22Rv1 (cell line): ENCODE results near the gene CBLB.

Experiments
- H3K27ac ChIP-seq: fragments of 450-650 bp; 2 replicates; pipeline ENCODE4 v1.5.1; 2017
- ZFX ChIP-seq: fragments of 450-650 bp; IDR thresholded peaks from 2 replicates; pipeline ENCODE4 v1.6.1; 2017; ENCODE audit warnings: antibody characterized with exemption, borderline replicate concordance
- TF ChIP-seq, protein P1 (sequence below): fragments of 450-650 bp; IDR thresholded peaks from 2 replicates; pipeline ENCODE4 v1.5.1; 2017; ENCODE audit warnings: mild to moderate bottlenecking

CBLB gene

DNA sequence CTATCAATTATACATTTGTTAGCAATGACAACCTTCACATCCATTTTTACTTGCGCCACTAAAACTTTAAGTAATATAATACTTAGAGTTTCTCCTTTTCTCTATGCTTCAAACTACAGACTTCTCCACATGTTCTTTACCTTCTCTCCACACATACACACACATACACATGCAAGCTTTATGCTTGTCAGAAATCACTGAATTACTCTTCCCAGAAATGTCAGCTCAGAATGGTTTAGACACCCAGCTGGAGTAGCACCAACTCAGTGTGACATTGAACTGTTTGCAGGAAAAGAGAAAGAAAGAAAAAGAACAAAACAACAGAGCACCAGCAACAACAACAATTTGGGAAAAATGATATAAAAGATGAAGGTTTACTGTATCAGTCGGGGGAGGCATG, 20.9 kb downstream of the CBLB start:
- TF ChIP-seq, protein P1, sequence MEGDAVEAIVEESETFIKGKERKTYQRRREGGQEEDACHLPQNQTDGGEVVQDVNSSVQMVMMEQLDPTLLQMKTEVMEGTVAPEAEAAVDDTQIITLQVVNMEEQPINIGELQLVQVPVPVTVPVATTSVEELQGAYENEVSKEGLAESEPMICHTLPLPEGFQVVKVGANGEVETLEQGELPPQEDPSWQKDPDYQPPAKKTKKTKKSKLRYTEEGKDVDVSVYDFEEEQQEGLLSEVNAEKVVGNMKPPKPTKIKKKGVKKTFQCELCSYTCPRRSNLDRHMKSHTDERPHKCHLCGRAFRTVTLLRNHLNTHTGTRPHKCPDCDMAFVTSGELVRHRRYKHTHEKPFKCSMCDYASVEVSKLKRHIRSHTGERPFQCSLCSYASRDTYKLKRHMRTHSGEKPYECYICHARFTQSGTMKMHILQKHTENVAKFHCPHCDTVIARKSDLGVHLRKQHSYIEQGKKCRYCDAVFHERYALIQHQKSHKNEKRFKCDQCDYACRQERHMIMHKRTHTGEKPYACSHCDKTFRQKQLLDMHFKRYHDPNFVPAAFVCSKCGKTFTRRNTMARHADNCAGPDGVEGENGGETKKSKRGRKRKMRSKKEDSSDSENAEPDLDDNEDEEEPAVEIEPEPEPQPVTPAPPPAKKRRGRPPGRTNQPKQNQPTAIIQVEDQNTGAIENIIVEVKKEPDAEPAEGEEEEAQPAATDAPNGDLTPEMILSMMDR: no peak
- TF ChIP-seq ZFX: no peak
- no peak overlapping the region for H3K27ac ChIP-seq

DNA sequence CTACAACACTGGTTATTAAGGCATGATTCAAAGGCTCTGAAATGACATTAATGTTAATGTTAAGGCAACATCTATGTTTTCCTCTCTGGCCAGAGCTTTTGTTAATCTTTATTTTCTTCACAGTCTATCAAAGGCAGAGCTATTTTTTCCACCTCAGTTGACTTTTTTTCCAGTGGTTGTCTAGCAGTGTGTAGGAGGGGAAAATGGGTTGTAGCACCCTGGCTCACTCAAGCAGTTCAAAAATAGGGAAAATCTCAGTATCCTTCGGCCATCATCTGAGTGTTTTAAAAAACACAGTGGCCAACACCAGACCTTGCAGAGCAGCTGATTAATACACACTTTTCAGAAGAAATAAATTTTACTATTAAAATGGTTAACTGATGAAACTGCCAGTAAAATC, 21.4 kb downstream of the CBLB start:
- H3K27ac ChIP-seq: no peak overlapping the region
- no peak for TF ChIP-seq ZFX
- TF ChIP-seq, protein P1: no peak

DNA sequence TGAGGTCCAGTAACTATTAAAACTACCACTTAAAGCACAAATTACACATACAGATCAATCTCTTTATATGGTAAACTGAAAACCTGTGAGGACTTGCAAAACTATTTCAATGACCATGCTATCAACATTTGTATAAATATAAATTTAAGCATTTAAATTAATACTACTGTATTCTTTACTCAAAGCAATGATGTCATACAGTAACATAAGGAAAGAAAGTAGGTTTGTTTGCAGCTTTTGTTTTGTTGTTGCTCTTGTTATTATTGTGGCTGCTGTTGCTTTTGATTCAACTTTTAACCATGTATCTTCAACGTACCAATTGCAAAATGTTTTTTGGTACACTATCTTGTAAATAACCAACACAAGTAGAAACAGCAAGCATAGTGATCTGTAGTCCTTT, 22.0 kb downstream of the CBLB start:
- no peak overlapping the region for H3K27ac ChIP-seq

DNA sequence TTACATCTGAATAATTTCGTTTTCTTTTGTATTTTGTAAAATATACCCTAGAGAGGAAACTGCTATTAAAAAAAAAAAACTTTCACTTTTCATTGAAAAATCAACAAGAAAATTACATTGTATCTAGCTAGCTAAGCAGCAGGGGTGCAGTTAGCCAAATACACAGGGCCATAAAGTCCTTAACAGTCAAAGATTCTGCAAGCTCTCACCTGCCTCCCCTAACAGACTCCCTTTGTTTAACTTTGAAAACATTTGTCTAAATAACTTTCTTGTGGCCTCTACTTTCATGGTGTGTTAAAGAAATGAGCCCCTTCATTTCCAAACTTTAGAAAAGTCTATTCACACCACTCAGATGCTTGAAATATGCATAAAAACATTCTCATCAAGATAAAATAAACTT, 23.3 kb downstream of the CBLB start:
- TF ChIP-seq, protein P1: no peak
- no peak for TF ChIP-seq ZFX
- H3K27ac ChIP-seq: no peak overlapping the region

More for the DNA sequence above, 22.0 kb downstream of the CBLB start:
- TF ChIP-seq ZFX: no peak
- TF ChIP-seq, protein P1: no peak

DNA sequence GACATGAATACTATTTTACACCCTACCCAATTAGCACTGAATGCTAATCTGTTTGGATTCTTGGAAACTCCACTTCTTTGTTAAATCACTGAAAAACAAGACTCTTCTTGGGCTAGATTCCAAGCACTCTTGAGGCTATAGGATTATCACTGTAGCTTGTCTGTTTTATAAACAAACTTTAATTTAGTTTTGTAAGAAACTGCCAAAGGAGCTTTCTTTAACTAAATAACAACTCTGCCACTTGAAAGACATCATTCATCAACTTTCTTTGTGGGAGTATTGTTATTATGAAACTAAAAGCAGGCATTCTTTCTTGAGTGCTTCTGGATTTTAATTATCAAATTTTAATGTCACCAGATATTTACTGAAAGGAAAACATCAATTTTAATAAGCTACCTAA, 24.1 kb downstream of the CBLB start:
- H3K27ac ChIP-seq: no peak overlapping the region
- TF ChIP-seq, protein P1: no peak
- TF ChIP-seq ZFX: no peak

DNA sequence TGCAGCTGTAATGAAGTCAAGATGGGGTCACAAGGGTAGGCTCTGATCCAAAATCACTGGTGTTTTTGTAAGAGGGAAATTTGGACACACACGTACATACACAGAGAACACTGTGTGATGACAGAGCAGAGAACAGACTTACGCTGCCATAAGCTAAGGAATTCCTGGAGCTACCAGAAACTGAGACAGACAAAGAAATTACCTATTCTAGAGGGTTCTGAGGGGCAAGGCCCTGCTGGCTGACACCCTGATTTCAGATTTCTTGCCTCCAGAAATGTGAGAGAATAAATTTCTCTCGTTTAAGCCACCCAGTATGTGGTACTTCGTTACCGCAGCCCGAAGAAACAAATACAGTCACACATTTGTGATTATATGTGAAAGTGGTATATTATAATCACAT, 24.8 kb downstream of the CBLB start:
- TF ChIP-seq, protein P1: no peak
- no peak for TF ChIP-seq ZFX
- H3K27ac ChIP-seq: no peak overlapping the region

DNA sequence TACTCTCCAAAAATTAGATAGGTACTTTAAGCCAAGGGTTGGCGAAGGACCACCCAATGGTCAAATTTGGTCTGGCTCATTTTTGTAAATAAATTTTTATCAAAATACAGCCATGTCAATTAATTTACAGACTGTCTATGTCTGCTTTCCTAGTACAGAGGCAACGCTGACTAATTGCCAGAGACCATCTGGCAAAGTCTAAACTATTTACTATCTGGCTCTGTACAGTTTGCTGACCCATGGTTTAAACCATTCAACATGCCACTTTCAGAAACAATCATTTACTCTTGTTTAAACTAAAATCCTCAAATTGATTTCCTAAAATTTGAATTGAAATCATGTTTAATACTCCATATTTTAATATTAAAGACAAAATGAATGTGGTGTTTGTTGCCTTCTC, 25.9 kb downstream of the CBLB start:
- TF ChIP-seq ZFX: no peak
- TF ChIP-seq, protein P1: no peak

More for the DNA sequence above, 25.9 kb downstream of the CBLB start:
- H3K27ac ChIP-seq: no peak overlapping the region
